Measurements from ENCODE around the gene ZNF618.
"Not testable (repeated sequence)": the region's sequence is repeated elsewhere in the genome, so short reads cannot be mapped to it uniquely, and the experiment has no call there.

ZNF618 gene

GRCh38 chr9:114082763-114083412, 206.8 kb downstream of the ZNF618 start:
- not testable (repeated sequence) for DNase-seq (ENCODE audit: low read depth)

DNA sequence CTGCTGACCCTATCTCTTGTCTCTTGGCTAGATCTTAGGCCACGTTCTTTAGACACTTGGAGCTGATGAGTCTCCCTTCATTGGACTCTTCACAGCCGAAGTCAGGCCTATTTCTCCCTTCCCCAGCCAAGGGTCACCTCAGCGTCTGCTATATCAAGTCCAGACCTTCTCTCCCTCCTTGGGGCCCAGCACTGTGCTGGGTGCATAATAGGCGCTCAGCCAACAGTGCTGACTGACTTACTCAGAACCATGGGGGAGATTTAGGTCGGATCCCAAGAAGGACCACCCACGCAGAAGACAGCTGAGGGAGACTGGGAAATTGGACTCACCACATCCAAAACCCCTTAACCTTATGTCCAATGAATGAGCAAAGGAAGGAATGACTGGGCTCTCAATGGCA, 207.6 kb downstream of the ZNF618 start:
- no peak for DNase-seq (ENCODE audit: low read depth)

DNA sequence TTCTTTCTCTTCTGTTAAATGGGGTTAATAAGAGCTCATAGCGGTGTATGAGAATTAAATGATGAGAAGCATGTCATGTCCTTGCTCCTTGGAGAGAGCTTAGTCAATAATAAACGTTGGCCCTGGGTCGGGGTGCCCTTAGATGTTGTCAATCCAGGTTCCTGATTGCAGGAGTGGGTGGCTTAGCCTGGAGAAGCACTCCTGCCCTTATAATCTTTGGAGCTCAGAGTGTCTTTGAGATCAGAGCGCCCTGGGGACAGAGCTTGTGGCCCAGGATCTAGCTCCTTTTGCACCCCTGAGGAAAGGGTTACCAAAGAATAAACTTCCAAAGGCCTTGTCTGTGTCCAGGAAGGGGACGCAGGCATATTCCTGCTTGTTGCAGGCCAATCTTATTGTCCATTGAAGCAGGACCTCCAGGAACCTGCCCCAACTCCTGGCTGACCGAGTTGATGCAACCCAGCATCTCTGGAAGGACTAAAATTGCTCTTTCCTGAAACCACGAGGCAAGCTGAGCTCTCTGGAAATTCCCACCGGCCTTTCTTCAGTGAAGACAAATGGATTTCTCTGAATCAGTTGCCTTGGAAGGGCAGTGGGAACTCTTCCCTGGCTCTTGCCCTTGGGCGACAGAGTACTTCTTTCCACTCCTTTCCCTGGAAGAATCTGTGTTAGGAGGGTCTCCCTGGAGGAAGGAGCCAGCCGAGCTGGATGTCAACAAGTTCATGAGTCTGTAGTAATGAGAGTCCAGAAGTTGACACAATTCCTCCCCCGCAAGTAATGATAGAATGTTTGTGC, 208.4 kb downstream of the ZNF618 start:
- no peak for DNase-seq (ENCODE audit: low read depth)

DNA sequence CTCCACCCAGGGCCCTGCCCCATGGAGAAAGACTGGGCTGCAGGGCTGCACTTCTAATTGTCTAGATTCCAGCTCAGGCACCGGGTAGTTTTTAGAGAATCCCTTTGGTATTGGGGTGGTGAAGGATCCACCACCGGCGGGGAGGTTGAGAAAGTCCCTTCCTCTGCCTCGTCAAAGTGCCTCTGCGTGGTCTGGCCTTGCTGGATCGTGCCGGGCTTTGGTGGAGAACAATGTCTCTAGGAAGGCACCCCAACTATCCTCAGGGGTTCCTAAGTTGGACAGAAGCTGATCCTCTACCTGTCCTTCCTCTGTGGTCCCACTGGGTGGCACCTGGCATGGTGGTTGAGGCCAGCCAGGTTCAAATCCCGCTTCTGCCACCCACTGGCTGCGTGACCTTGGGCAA, 209.3 kb downstream of the ZNF618 start:
- no peak for DNase-seq (ENCODE audit: low read depth)

DNA sequence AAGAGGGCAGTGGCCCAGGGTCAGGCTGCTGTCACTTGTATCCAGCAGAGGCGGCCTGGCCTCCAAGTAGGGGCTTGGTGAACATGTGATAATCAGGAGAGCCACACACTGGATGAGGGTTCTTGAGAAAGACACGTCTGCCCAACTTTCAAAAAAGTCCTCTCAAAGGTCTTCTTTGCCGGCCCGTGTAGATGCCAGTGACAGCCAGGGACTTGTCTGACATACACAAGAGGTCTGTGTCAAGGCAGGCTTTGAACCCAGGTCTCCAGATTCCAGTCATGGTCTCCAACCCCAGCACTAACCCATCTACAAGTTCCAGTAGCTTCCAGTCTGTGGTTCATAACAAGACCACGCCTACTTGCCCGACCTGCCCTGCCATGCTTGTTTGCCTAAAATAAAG, 209.9 kb downstream of the ZNF618 start:
- DNase-seq (ENCODE audit: low read depth) = no peak

DNA sequence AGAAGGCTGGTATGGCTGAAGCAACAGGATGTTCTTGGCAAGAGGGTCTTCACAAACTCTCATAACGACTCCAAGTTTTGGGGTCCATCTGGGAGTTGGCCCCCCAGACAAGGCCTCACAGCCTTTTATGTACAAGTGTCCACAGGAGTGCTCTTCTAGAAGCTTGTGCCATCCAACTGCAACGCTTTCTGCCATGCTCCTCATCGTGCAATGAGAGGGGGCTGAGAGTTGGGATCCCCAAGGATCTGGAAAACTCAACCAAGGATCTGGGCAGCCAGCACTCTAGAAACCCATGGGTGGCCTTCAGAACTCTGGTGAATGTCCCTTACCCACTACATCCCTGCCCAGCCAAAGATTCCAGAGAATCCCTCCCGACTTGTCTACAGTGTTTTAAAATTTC, 210.5 kb downstream of the ZNF618 start:
- no peak for DNase-seq (ENCODE audit: low read depth)

DNA sequence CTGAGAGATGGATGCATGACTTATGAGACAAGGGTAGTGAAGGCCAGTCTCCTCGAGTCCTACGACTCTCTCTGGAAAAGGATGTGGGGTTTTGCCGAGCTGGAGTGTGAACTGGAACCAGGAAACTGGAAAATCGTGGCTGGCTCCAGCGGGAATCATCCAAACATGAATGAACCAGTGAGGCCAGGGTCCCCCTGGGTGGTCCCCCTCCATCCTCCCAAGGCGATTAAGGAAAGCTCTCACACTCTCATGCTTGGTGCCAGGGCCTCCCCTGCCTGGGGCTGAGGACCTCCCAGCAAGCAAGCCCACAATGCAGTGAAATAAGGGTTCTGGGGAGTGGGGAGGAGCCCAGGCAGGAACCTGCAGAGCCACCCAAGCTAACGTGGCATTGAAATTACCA, 211.6 kb downstream of the ZNF618 start:
- DNase-seq (ENCODE audit: low read depth) = no peak

- DNase-seq (ENCODE audit: low read depth) = no peak
These were observed 212.6 kb downstream of the ZNF618 start for GRCh38 chr9:114088571-114089170.

DNA sequence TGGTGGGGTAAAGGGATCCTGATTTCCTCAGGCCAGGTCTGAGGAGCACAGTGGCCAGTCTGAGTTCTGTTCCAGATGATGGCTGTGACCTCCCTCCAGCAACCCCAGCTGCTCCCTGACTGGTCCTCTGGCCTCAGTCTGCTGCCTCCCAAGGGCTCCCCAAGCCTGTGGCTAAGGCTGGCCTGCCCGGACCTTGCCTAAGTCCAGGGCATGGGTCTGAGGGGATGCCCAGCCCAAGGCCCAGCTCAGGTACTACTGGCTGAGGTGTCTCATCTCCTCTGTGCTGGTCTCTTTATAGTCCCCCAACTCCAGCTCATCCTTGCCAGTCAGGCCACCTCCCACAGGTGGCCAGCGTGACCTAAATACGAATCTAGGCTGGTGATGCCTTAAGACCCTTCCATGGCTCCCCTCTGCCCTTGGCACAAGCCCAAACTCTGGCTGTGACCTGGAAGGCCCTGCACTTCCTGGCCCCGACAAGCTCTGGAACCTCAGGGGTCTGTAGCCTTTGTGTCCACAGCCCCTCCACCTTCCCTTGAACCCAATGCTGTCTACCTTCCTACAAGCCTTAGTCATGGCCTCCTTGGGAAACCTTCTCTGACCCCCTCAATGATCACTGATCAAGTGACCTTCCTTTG, 213.2 kb downstream of the ZNF618 start:
- DNase-seq (ENCODE audit: low read depth) = no peak

DNA sequence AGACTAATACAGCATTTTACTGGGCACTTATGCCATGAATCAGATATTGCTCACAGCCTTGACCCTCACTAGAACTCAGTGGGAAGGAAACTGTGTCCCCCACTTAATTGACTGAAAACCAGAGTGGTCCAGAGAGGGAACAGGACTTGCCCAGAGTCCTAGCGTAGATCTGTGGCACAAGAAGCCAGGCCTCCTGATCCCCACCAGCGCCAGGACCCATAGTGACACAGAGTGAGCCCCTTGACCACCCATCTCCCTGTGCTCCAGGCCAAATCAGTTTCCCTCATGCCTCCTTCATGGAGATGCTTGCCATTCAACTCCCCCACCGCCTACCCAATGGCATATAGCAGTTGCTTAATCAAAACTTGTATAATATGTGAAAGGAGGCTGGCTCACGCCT, 214.7 kb downstream of the ZNF618 start:
- no peak for DNase-seq (ENCODE audit: low read depth)

DNA sequence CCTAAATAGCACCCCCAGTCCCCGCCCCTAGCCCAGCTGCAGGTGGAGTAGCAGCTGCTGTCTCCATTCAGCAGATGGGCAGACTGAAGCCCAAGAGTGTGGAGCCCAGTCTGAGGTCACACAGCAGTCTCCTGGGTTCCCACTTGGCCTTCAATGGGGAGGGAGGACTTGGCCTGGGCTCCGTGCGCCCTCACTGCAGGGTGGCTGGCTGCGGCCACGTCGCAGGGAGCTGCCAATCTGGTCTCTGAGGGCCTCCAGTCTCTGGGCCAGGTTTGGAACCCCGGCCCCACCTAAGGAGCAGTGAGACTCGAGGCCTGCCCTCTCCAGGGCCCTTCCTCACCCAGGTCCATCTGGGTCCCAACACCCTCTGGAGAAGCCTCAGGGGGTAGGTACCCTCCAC, 215.6 kb downstream of the ZNF618 start:
- no peak for DNase-seq (ENCODE audit: low read depth)

DNA sequence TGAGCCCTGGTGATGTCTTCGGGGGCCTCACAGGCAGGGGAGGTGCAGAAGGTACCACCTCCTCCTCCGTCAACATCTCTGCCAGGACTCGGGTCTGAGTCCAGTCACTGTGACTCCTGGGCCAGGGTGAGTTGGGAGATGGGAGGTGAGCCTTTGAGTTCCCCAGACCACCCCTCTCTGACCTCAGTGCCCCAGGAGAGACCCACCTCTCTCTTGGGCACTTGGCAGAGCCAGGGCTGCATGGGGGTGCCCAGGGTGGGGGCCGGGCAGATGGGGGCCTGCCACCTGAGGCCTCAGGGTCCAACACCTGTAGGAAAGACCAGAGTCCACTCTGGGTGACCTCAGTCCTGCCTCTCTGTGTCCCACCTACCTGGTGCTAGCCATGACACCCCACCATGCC, 216.2 kb downstream of the ZNF618 start:
- no peak for DNase-seq (ENCODE audit: low read depth)

- no peak for DNase-seq (ENCODE audit: low read depth)
These were observed 216.9 kb downstream of the ZNF618 start for GRCh38 chr9:114093031-114093471.

GRCh38 chr9:114093761-114094505, 217.8 kb downstream of the ZNF618 start:
- DNase-seq (ENCODE audit: low read depth) = no peak

DNA sequence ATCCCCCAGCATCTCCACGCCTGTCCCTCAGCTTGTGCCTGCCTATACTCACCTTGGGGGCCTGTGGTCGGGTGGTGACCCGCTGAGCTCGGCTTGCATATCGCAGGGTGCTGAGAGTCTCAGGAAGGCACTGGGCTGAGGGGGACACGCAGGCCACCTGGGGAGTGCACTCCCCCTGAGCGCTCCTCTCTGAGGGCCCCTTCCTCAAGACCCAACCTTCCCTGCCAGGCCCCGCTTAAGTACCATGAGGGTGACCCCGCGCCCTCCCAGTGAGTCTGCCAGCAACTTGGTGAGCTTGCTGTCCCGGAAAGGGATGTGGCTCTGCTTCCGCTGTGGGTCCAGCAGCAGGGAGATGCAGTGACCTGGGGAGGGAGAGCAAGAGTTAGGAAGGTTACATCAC, 218.9 kb downstream of the ZNF618 start:
- DNase-seq (ENCODE audit: low read depth) = no peak

- no peak for DNase-seq (ENCODE audit: low read depth)
These were observed 220.0 kb downstream of the ZNF618 start for GRCh38 chr9:114096041-114096511.

- DNase-seq (ENCODE audit: low read depth) = no peak
These were observed 220.9 kb downstream of the ZNF618 start for GRCh38 chr9:114096866-114097612.

DNA sequence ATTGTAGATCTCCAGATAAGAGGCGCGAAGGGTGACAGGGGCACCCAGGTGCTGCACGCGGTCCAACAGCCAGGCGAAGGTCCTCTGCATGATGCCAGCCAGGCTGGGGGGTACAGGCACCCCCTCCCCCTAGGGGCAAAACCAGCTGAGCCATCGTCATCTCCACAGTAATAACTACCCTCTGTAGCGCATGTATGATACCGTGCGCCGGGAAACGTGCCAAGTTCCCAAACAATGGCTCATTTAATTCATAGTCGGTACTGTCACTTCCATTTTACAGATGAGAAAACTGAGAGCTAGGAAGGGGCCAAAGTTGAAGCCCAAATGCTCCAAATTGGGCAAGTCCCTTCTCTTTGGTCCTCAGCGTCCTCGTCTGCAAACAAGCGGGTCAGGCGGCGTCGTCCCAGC, 221.5 kb downstream of the ZNF618 start:
- no peak for DNase-seq (ENCODE audit: low read depth)

DNA sequence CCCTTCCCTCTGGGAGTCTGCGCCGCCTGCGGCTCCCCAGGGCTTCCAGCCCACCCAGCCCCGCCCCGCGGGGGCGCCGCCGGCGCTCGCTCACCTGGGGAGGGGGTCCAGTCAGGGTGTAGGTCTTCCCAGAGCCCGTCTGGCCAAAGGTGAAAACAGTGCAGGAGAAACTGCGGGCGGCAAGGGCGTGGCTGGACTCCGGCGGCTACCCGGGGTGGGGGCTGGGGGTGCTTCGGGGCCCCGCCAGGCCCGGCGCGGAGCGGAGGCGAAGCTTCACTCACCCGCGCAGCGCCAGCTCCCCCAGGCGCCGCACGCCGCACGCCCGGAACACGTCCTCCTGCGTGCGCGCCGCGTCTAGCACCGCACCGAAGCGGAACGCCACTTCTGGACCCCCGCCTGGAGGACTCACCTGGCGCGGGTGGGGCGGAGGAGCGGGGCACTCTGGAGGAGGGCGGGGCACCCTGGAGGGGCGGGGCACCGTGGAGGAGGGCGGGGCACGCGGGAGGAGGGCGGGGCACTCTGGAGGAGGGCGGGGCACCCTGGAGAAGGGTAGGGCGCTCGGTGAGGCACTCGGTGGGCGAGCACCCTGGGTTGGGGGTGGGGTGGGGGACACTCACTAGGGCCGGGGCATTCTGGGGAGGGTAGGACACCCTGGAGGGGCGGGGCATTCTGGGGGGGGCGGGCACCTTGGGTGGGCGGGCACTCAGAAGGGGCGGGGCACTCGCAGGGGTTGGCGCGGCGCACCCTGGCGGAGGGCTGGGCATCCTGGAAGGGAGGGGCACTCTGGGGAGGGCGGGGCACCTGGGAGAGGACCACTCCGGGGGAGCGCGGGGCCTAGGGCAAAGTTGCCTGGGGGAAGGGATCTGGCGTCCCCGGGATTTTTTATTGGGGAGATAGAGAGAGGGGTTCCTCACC, 222.2 kb downstream of the ZNF618 start:
- peak; percentile 42 for DNase-seq (ENCODE audit: low read depth)

Data from activated T-cell treated with anti-CD3 and anti-CD28 coated beads for 48 hours (primary cell).